Measurements from ENCODE around the gene ZSCAN18.

GRCh38 chr19:58044886-58045285 lies 53.1 kb downstream of the ZSCAN18 start:
- no peak for TF ChIP-seq POLR2A (IDR thresholded peaks at IDR 0.05; ENCODE audit: borderline replicate concordance, extremely low read depth, insufficient read depth, insufficient read length)
- TF ChIP-seq CTCF (IDR thresholded peaks at IDR 0.05 in 2 of 3, conservative IDR thresholded peaks at IDR 0.05 in 1 of 3; ENCODE audit: borderline replicate concordance in 1 of 3, insufficient read depth in 1 of 3, low read depth in 2 of 3, low read length in 2 of 3), result no peak
- TF ChIP-seq EZH2phosphoT487 (IDR thresholded peaks at IDR 0.05; ENCODE audit: borderline replicate concordance), result no peak
- TF ChIP-seq EZH2 (IDR thresholded peaks at IDR 0.05), result no peak
- TF ChIP-seq SIN3A (IDR thresholded peaks at IDR 0.05; ENCODE audit: low read depth), result no peak

Measured in HCT116 (cell line).